A673 (cell line): ENCODE results near the gene IKBKE. TPM values are rescaled to one million over a fixed set of nuclear protein-coding genes. Genes with fewer than 3 reads are reported as not detected.

ENCODE experiments used
- BruUV-seq: library from RNA; stranded (reverse); fragments of 400-500 nt; replicated peaks from 2 replicates; lab custom pipeline; 2021; lab: Mats Ljungman, UMichigan
- CTCF ChIA-PET: fragments of 300-600 bp; sonication (Branson Sonifier 250); formaldehyde crosslinking; loops from one replicate; lab custom pipeline; 2022; ENCODE audit warnings: antibody characterized with exemption; lab: Charles Lee
- POLR2A ChIA-PET: fragments of 300-600 bp; sonication (Branson Sonifier 250); formaldehyde crosslinking; loops from one replicate; lab custom pipeline; 2022; ENCODE audit warnings: antibody characterized with exemption; ENCODE audit not compliant: low non-redundant PET; lab: Charles Lee
- DNase-seq: peaks from one replicate; pipeline ENCODE4 v3.0.0-alpha.2; 2015; ENCODE audit warnings: low spot score
- H3K27ac ChIP-seq: fragments of 200-600 bp; sonication (generic); 2 replicates; pipeline ENCODE4 v1.5.1; 2016; ENCODE audit warnings: mixed run types, low read depth, mild to moderate bottlenecking, mixed read lengths, antibody characterized with exemption, low read length; ENCODE audit not compliant: poor library complexity, severe bottlenecking
- H3K27me3 ChIP-seq: fragments of 200-600 bp; sonication (generic); replicated peaks from 2 replicates; pipeline ENCODE4 v1.6.1; 2017; ENCODE audit warnings: mixed run types, low read depth, mild to moderate bottlenecking, mixed read lengths, antibody characterized with exemption, low read length; ENCODE audit not compliant: insufficient read depth, poor library complexity
- H3K36me3 ChIP-seq: fragments of 200-600 bp; sonication (generic); 2 replicates; pipeline ENCODE4 v1.6.1; 2016; ENCODE audit warnings: mixed run types, mild to moderate bottlenecking, mixed read lengths, antibody characterized with exemption, low read length; ENCODE audit not compliant: insufficient read depth, poor library complexity, severe bottlenecking
- H3K4me1 ChIP-seq: fragments of 200-600 bp; sonication (generic); 2 replicates; pipeline ENCODE4 v1.6.1; 2017; ENCODE audit warnings: mixed run types, mild to moderate bottlenecking, mixed read lengths, antibody characterized with exemption, low read length; ENCODE audit not compliant: insufficient read depth, poor library complexity, severe bottlenecking
- H3K4me3 ChIP-seq: fragments of 200-600 bp; sonication (generic); 2 replicates; pipeline ENCODE4 v1.5.1; 2016; ENCODE audit warnings: low read depth, mixed run types, mild to moderate bottlenecking, mixed read lengths, low read length; ENCODE audit not compliant: poor library complexity, severe bottlenecking
- H3K9me3 ChIP-seq: fragments of 200-600 bp; sonication (generic); 2 replicates; pipeline ENCODE4 v1.6.1; 2016; ENCODE audit warnings: mixed run types, low read depth, mild to moderate bottlenecking, mixed read lengths, antibody characterized with exemption, low read length; ENCODE audit not compliant: poor library complexity, severe bottlenecking
- CTCF ChIP-seq: fragments of 300-800, 200-600 bp; sonication (generic); conservative IDR thresholded peaks from 2 replicates; pipeline ENCODE4 v1.5.1; 2017; ENCODE audit warnings: low read depth, mild to moderate bottlenecking, antibody characterized with exemption, low read length, moderate library complexity, mixed read lengths
- EZH2 ChIP-seq: fragments of 200-600 bp; sonication (generic); IDR thresholded peaks from 2 replicates; pipeline ENCODE4 v1.6.1; 2017; ENCODE audit warnings: borderline replicate concordance, low read depth, mild to moderate bottlenecking, mixed read lengths, antibody characterized with exemption, low read length; ENCODE audit not compliant: poor library complexity, severe bottlenecking
- intact Hi-C: fragments of 100-400 bp; cut with micrococcal nuclease; formaldehyde crosslinking; loops from one replicate; pipeline ENCODE4 v1.10.0; 2022; ENCODE audit not compliant: unreplicated experiment
- total RNA-seq: library from RNA; stranded (reverse); gene quantifications from 2 replicates; pipeline ENCODE4 v1.2.3, GENCODE V29; 2021

Gene IKBKE
- total RNA-seq, 1 experiment from 2014 or later: 2.9 TPM

- Histone ChIP-seq H3K36me3 (no peaks in the 10 kb centered on the region), H3K4me3 (no peak overlapping the region), H3K4me1 (no peaks in the 10 kb centered on the region), H3K27me3 (no peaks in the 10 kb centered on the region), H3K9me3 (no peaks in the 10 kb centered on the region), H3K27ac (no peak overlapping the region)
- POLR2A ChIA-PET: no interaction called here
- no TSS peak for BruUV-seq
- intact Hi-C loops: no loop called here
- CTCF ChIA-PET: no interaction called here
- DNase-seq: no peak
- TF ChIP-seq EZH2 (no peak), CTCF (no peak)
Observed at GRCh38 chr1:206540044-206540780, 69.9 kb downstream of the IKBKE start.

DNA sequence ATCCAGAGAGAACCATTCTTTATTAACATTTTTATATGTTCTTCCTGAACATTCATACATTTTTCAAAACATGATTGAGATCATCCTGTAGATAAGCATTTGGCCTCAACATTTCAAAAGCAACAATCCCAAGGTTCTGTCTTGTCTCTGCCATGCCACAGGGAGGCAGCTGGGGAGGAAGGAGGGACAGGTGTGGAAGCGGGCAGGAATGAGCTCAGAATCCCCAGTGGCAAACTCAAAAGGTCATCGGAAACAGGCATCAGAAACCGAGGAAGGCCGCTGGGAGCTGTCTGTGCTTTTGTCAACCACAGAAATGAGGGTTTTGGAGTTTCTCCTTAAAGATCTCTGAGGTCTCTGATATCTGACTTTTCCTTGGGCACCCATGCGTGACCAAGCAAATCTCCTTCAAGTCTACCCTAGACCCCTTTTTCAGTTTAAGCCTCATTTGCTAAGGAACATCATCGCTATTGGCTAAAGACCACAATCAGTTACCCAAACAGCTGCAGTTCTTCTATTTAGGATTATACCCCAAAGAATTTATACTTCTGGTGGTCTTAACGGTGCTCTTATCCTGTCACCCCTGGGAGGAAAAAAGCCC lies 71.1 kb downstream of the IKBKE start:
- H3K4me1 ChIP-seq: no peaks in the 10 kb centered on the region
- H3K27me3 ChIP-seq: no peaks in the 10 kb centered on the region
- no peak overlapping the region for H3K27ac ChIP-seq
- no TSS peak for BruUV-seq
- intact Hi-C loops: no loop called here
- no peaks in the 10 kb centered on the region for H3K9me3 ChIP-seq
- ChIA-PET POLR2A (no interaction called here), CTCF (no interaction called here)
- TF ChIP-seq EZH2 (no peak), CTCF (no peak)
- H3K36me3 ChIP-seq: no peaks in the 10 kb centered on the region
- no peak overlapping the region for H3K4me3 ChIP-seq
- no peak for DNase-seq

DNA sequence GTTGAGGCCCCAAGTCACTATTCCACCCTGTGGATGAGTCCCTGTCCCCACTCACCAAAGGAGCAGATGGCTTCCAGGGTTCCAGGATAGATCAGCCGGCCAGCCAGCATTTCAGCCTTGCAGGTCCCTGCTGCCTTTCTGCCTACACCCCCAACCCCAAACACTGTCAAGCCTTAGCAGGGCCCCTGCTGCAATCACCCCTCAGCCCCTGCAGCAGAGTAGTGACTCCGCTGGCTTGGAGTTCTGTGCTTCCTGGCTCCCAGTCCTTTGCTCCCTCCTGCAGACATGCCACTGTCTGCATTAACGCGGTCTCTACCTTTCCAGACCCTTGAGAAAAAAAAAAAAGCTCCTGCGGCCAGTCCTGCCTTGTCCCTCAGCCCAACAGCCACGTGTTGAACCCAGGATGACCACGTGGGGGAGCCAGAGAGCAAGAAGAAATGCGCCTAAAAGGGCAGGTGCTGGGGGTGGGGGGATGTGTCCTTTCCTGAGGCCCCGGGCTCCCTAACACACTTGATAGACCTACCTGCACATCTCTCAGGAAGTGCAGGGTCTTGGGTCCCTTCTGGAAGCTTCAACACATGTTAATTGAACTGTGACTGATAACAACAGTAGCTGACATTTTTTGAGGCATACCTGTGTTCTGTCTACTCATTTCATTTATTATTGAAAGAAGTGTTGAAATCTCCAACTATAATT lies 74.4 kb downstream of the IKBKE start:
- peak; percentile 71 for DNase-seq
- no peaks in the 10 kb centered on the region for H3K36me3 ChIP-seq
- H3K27me3 ChIP-seq: no peaks in the 10 kb centered on the region
- ChIA-PET POLR2A (no interaction called here), CTCF (interaction anchor here (0.6 to 1.4 kb wide), 6 partner anchors 11 to 328 kb away, joined by 3 to 8 read pairs (median 4); no protein-coding TSS in a partner anchor)
- TF ChIP-seq CTCF (peak; percentile 96), EZH2 (no peak)
- intact Hi-C loops: loop anchor here (2.0 kb wide), 1 partner anchor 38 kb away; no protein-coding TSS in a partner anchor
- H3K4me3 ChIP-seq: no peak overlapping the region
- no peaks in the 10 kb centered on the region for H3K9me3 ChIP-seq
- no TSS peak for BruUV-seq
- no peaks in the 10 kb centered on the region for H3K4me1 ChIP-seq
- H3K27ac ChIP-seq: no peak overlapping the region
